ENCODE data around the gene ZNF581.

ZNF581 gene

GRCh38 chr19:55689411-55690108 lies 46.1 kb downstream of the ZNF581 start:
- in situ Hi-C loops (cut with MboI; ENCODE audit: low pct_unique_long_range_greater_than_20kb, low sequenced_read_pairs, unreplicated experiment) = loop anchor here (25.0 kb wide), 1 partner anchor 623 kb away; the partner anchor contains the start of gene ZSCAN5A
- TF ChIP-seq, protein P1, sequence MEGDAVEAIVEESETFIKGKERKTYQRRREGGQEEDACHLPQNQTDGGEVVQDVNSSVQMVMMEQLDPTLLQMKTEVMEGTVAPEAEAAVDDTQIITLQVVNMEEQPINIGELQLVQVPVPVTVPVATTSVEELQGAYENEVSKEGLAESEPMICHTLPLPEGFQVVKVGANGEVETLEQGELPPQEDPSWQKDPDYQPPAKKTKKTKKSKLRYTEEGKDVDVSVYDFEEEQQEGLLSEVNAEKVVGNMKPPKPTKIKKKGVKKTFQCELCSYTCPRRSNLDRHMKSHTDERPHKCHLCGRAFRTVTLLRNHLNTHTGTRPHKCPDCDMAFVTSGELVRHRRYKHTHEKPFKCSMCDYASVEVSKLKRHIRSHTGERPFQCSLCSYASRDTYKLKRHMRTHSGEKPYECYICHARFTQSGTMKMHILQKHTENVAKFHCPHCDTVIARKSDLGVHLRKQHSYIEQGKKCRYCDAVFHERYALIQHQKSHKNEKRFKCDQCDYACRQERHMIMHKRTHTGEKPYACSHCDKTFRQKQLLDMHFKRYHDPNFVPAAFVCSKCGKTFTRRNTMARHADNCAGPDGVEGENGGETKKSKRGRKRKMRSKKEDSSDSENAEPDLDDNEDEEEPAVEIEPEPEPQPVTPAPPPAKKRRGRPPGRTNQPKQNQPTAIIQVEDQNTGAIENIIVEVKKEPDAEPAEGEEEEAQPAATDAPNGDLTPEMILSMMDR (IDR thresholded peaks at IDR 0.05; ENCODE audit: extremely low read depth, insufficient read depth, missing control alignments) = no peak
- no peak for DNase-seq (ENCODE audit: low spot score)

- TF ChIP-seq, protein P1 (IDR thresholded peaks at IDR 0.05; ENCODE audit: extremely low read depth, insufficient read depth, missing control alignments) = no peak
- in situ Hi-C loops (cut with MboI; ENCODE audit: low pct_unique_long_range_greater_than_20kb, low sequenced_read_pairs, unreplicated experiment) = loop anchor here (25.0 kb wide), 1 partner anchor 622 kb away; the partner anchor contains the start of gene ZSCAN5A
These were observed 46.8 kb downstream of the ZNF581 start for GRCh38 chr19:55690109-55690768.

GRCh38 chr19:55690769-55691545 lies 47.5 kb downstream of the ZNF581 start:
- in situ Hi-C loops (cut with MboI; ENCODE audit: low pct_unique_long_range_greater_than_20kb, low sequenced_read_pairs, unreplicated experiment) = loop anchor here (25.0 kb wide), 1 partner anchor 621 kb away; the partner anchor contains the start of gene ZSCAN5A
- no peak for DNase-seq (ENCODE audit: low spot score)
- TF ChIP-seq, protein P1 (IDR thresholded peaks at IDR 0.05; ENCODE audit: extremely low read depth, insufficient read depth, missing control alignments) = no peak

More at GRCh38 chr19:55690109-55690768, 46.8 kb downstream of the ZNF581 start:
- no peak for DNase-seq (ENCODE audit: low spot score)

DNA sequence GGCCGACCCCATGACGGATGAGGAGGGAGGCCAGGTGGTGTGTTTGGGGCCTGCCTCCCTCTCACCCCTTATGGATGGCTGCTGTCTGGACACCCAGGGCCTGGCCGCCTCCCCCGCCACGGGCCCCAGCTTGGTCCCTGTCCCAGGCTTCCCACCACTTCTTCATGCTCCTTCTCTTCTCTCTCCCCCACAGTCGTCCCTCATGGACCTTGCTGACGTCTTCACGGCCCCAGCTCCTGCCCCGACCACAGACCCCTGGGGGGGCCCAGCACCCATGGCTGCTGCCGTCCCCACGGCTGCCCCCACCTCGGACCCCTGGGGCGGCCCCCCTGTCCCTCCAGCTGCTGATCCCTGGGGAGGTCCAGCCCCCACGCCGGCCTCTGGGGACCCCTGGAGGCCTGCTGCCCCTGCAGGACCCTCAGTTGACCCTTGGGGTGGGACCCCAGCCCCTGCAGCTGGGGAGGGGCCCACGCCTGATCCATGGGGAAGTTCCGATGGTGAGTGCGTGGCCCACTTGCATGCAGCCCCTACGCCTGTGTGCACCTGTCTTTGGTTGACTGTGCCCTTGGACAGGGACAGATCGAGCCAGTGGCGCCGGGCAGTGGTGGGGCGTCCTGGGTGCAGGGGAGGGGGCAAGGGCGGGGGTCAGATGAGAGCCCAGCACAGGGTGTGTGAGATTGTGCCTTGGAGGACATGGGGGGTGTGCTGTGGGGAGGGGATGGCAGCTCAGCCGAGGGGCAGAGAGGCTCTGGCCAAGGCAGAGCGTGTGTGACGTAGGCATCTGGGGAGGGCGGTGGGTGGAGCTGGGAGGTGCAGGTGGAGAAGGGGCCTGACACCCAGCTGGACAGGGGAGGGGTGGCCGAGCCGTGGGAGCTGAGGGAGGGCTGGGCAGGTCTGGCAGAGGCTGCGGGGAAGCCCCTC lies 48.4 kb downstream of the ZNF581 start:
- no peak for DNase-seq (ENCODE audit: low spot score)
- TF ChIP-seq, protein P1 (IDR thresholded peaks at IDR 0.05; ENCODE audit: extremely low read depth, insufficient read depth, missing control alignments) = no peak
- in situ Hi-C loops (cut with MboI; ENCODE audit: low pct_unique_long_range_greater_than_20kb, low sequenced_read_pairs, unreplicated experiment) = loop anchor here (25.0 kb wide), 1 partner anchor 620 kb away; the partner anchor contains the start of gene ZSCAN5A

- DNase-seq (ENCODE audit: low spot score) = no peak
- TF ChIP-seq, protein P1 (IDR thresholded peaks at IDR 0.05; ENCODE audit: extremely low read depth, insufficient read depth, missing control alignments) = no peak
- in situ Hi-C loops (cut with MboI; ENCODE audit: low pct_unique_long_range_greater_than_20kb, low sequenced_read_pairs, unreplicated experiment) = loop anchor here (25.0 kb wide), 1 partner anchor 620 kb away; the partner anchor contains the start of gene ZSCAN5A
These were observed 49.2 kb downstream of the ZNF581 start for GRCh38 chr19:55692681-55693081.

All from GM13977 (cell line).